HFFc6 (cell line): ENCODE measurements around the gene OR9A2. TPM values are rescaled to one million over a fixed set of nuclear protein-coding genes. Genes with fewer than 3 reads are reported as not detected.

Experiments used
- DNase-seq: peaks from one replicate; pipeline ENCODE4 v3.0.0-alpha.2; 2018
- H3K27ac Mint-ChIP-seq: 2 replicates; pipeline ENCODE4 v1.8.0; 2020; ENCODE audit warnings: mild to moderate bottlenecking, mixed read lengths
- H3K27me3 Mint-ChIP-seq: 2 replicates; pipeline ENCODE4 v1.8.0; 2021; ENCODE audit warnings: mild to moderate bottlenecking, moderate library complexity, mixed read lengths; ENCODE audit not compliant: insufficient read depth
- H3K36me3 Mint-ChIP-seq: 2 replicates; pipeline ENCODE4 v1.8.0; 2021; ENCODE audit warnings: low read depth, mixed read lengths
- H3K4me1 Mint-ChIP-seq: 2 replicates; pipeline ENCODE4 v1.8.0; 2020; ENCODE audit warnings: low read depth, mixed read lengths
- H3K4me3 Mint-ChIP-seq: 2 replicates; pipeline ENCODE4 v1.8.0; 2020; ENCODE audit warnings: mild to moderate bottlenecking, moderate library complexity, mixed read lengths
- H3K9me3 Mint-ChIP-seq: 2 replicates; pipeline ENCODE4 v1.8.0; 2020; ENCODE audit warnings: mild to moderate bottlenecking, mixed read lengths
- CTCF ChIP-seq: fragments of 200-600 bp; sonication (generic); IDR thresholded peaks from 2 replicates; pipeline ENCODE4 v1.5.0; 2021; ENCODE audit warnings: antibody characterized with exemption, mild to moderate bottlenecking
- total RNA-seq, 6 experiments: library from RNA; stranded (reverse); fragmentation: NEBNext Ultra II Directional; extraction: Animal tissue kit (Norgen Biotek cat#: 25700); gene quantifications; 2 replicates in 1 of 6; 3 replicates in 5 of 6; pipeline ENCODE4 v1.2.3, GENCODE V29; 2021

Gene OR9A2
- total RNA-seq, 6 experiments from 2014 or later = not detected

GRCh38 chr7:143025371-143025770 is 1.6 kb downstream of the OR9A2 start:
- H3K9me3 Mint-ChIP-seq = no peaks in the 10 kb centered on the region
- H3K4me3 Mint-ChIP-seq = no peak overlapping the region
- H3K27ac Mint-ChIP-seq = no peak overlapping the region
- H3K27me3 Mint-ChIP-seq = no peaks in the 10 kb centered on the region; the same call in 1 of the 2 replicates
- H3K36me3 Mint-ChIP-seq = no peaks in the 10 kb centered on the region
- TF ChIP-seq CTCF = no peak
- H3K4me1 Mint-ChIP-seq = no peaks in the 10 kb centered on the region
- DNase-seq = no peak

- H3K27ac Mint-ChIP-seq = no peak overlapping the region
- no peaks in the 10 kb centered on the region for H3K9me3 Mint-ChIP-seq
- peaks cover 7% of the 10 kb centered on the region; the same call in 1 of the 2 replicates for H3K4me1 Mint-ChIP-seq
Measured at GRCh38 chr7:143023047-143023446, 3.9 kb downstream of the OR9A2 start.

GRCh38 chr7:143018931-143019330 is 8.0 kb downstream of the OR9A2 start:
- Mint-ChIP-seq H3K27ac (no peak overlapping the region), H3K4me1 (peaks cover 36% of the 10 kb centered on the region), H3K27me3 (no peaks in the 10 kb centered on the region; the same call in 1 of the 2 replicates)

More at GRCh38 chr7:143023047-143023446, 3.9 kb downstream of the OR9A2 start:
- H3K27me3 Mint-ChIP-seq = no peaks in the 10 kb centered on the region; the same call in 1 of the 2 replicates
- H3K36me3 Mint-ChIP-seq = no peaks in the 10 kb centered on the region
- H3K4me3 Mint-ChIP-seq = no peak overlapping the region
- no peak for DNase-seq
- TF ChIP-seq CTCF = no peak

GRCh38 chr7:143016996-143017395 is 9.9 kb downstream of the OR9A2 start:
- Mint-ChIP-seq H3K27ac (no peak overlapping the region), H3K36me3 (no peaks in the 10 kb centered on the region), H3K4me3 (no peak overlapping the region), H3K27me3 (peaks cover 3% of the 10 kb centered on the region; the same call in 1 of the 2 replicates), H3K4me1 (peaks cover 46% of the 10 kb centered on the region), H3K9me3 (no peaks in the 10 kb centered on the region)
- DNase-seq = no peak
- no peak for TF ChIP-seq CTCF

More at GRCh38 chr7:143018931-143019330, 8.0 kb downstream of the OR9A2 start:
- TF ChIP-seq CTCF = no peak
- Mint-ChIP-seq H3K9me3 (no peaks in the 10 kb centered on the region), H3K36me3 (no peaks in the 10 kb centered on the region), H3K4me3 (no peak overlapping the region)
- DNase-seq = no peak

- peaks cover 5% of the 10 kb centered on the region; the same call in 1 of the 2 replicates for H3K27me3 Mint-ChIP-seq
Measured at GRCh38 chr7:143015926-143016490, 10.9 kb downstream of the OR9A2 start.

More at GRCh38 chr7:143015926-143016490, 10.9 kb downstream of the OR9A2 start:
- H3K9me3 Mint-ChIP-seq = no peaks in the 10 kb centered on the region
- TF ChIP-seq CTCF = no peak
- H3K36me3 Mint-ChIP-seq = no peaks in the 10 kb centered on the region
- no peak for DNase-seq
- H3K27ac Mint-ChIP-seq = no peak overlapping the region
- no peak overlapping the region for H3K4me3 Mint-ChIP-seq
- H3K4me1 Mint-ChIP-seq = peaks cover 46% of the 10 kb centered on the region
